ENCODE measurements around the gene NAALADL2.

Gene NAALADL2

GRCh38 chr3:175102161-175102560 is 243.0 kb downstream of the NAALADL2 start:
- no peak for TF ChIP-seq CTCF (IDR thresholded peaks at IDR 0.05)

- TF ChIP-seq CTCF (IDR thresholded peaks at IDR 0.05), result no peak
These were observed 244.2 kb downstream of the NAALADL2 start for GRCh38 chr3:175103298-175103697.

GRCh38 chr3:175105066-175105465 is 245.9 kb downstream of the NAALADL2 start:
- no peak for TF ChIP-seq CTCF (IDR thresholded peaks at IDR 0.05)

- no peak for TF ChIP-seq CTCF (IDR thresholded peaks at IDR 0.05)
These were observed 248.1 kb downstream of the NAALADL2 start for GRCh38 chr3:175107231-175107630.

- no peak for TF ChIP-seq CTCF (IDR thresholded peaks at IDR 0.05)
These were observed 248.9 kb downstream of the NAALADL2 start for GRCh38 chr3:175107995-175108394.

- no peak for TF ChIP-seq CTCF (IDR thresholded peaks at IDR 0.05)
These were observed 249.5 kb downstream of the NAALADL2 start for GRCh38 chr3:175108613-175109151.

- TF ChIP-seq CTCF (IDR thresholded peaks at IDR 0.05), result no peak
These were observed 251.9 kb downstream of the NAALADL2 start for GRCh38 chr3:175111036-175111435.

GRCh38 chr3:175118382-175118941 is 259.3 kb downstream of the NAALADL2 start:
- no peak for TF ChIP-seq CTCF (IDR thresholded peaks at IDR 0.05)
